Measurements from ENCODE around the gene TBC1D2. TPM values are rescaled to one million over a fixed set of nuclear protein-coding genes. Genes with fewer than 3 reads are reported as not detected.

Gene TBC1D2
- polyA plus RNA-seq, 4 donors = 12.2 to 42.0 (median 28.0) TPM

- H3K27ac ChIP-seq (ENCODE audit: low read depth in 1 of 3, low read length in 2 of 3) = peak overlapping the region in 2 of 3 donors; percentile 50 to 68
- no peak for DNase-seq
- WGBS, 3 donors = 66 to 71% (median 68%) methylated on average over 16 of the region's 16 CpGs
Measured at GRCh38 chr9:98171176-98171925, 84.1 kb downstream of the TBC1D2 start.

GRCh38 chr9:98168941-98169488 is 86.4 kb downstream of the TBC1D2 start:
- no peak for FAIRE-seq

More at GRCh38 chr9:98171176-98171925, 84.1 kb downstream of the TBC1D2 start:
- peaks cover 11 to 90% (median 32%) of the 10 kb centered on the region in 3 donors for H3K4me1 ChIP-seq (ENCODE audit: control insufficient read depth in 3 of 3, insufficient read depth in 2 of 3, low read depth in 1 of 3, low read length in 2 of 3)
- H3K4me3 ChIP-seq (ENCODE audit: low read depth in 1 of 3, low read length in 3 of 3) = no peak overlapping the region
- peaks cover 0 to 48% (median 0%) of the 10 kb centered on the region in 3 donors for H3K36me3 ChIP-seq (ENCODE audit: control insufficient read depth in 3 of 3, insufficient read depth in 2 of 3, low read depth in 1 of 3, low read length in 3 of 3)
- FAIRE-seq = no peak
- H3K27me3 ChIP-seq (ENCODE audit: control insufficient read depth in 3 of 3, insufficient read depth in 3 of 3, low read length in 3 of 3) = no peaks in the 10 kb centered on the region
- H3K9me3 ChIP-seq (ENCODE audit: control insufficient read depth in 2 of 2, insufficient read depth in 1 of 2, low read depth in 1 of 2, low read length in 1 of 2) = no peaks in the 10 kb centered on the region

GRCh38 chr9:98168153-98168780 is 87.2 kb downstream of the TBC1D2 start:
- Histone ChIP-seq H3K27me3 (ENCODE audit: control insufficient read depth in 3 of 3, insufficient read depth in 3 of 3, low read length in 3 of 3) (no peaks in the 10 kb centered on the region), H3K9me3 (ENCODE audit: control insufficient read depth in 2 of 2, insufficient read depth in 1 of 2, low read depth in 1 of 2, low read length in 1 of 2) (no peaks in the 10 kb centered on the region), H3K36me3 (ENCODE audit: control insufficient read depth in 3 of 3, insufficient read depth in 2 of 3, low read depth in 1 of 3, low read length in 3 of 3) (peaks cover 0 to 42% (median 0%) of the 10 kb centered on the region in 3 donors), H3K4me1 (ENCODE audit: control insufficient read depth in 3 of 3, insufficient read depth in 2 of 3, low read depth in 1 of 3, low read length in 2 of 3) (peaks cover 13 to 87% (median 19%) of the 10 kb centered on the region in 3 donors), H3K27ac (ENCODE audit: low read depth in 1 of 3, low read length in 2 of 3) (peak overlapping the region; percentile 68 to 86 (median 80)), H3K4me3 (ENCODE audit: low read depth in 1 of 3, low read length in 3 of 3) (no peak overlapping the region)
- FAIRE-seq (no peak), DNase-seq (peak in 1 of 2 donors; percentile 56)
- 50 to 69% (median 67%) methylated on average over 3 of the region's 3 CpGs for WGBS, 3 donors

More at GRCh38 chr9:98168941-98169488, 86.4 kb downstream of the TBC1D2 start:
- Histone ChIP-seq H3K4me1 (ENCODE audit: control insufficient read depth in 3 of 3, insufficient read depth in 2 of 3, low read depth in 1 of 3, low read length in 2 of 3) (peaks cover 15 to 86% (median 19%) of the 10 kb centered on the region in 3 donors), H3K9me3 (ENCODE audit: control insufficient read depth in 2 of 2, insufficient read depth in 1 of 2, low read depth in 1 of 2, low read length in 1 of 2) (no peaks in the 10 kb centered on the region), H3K36me3 (ENCODE audit: control insufficient read depth in 3 of 3, insufficient read depth in 2 of 3, low read depth in 1 of 3, low read length in 3 of 3) (peaks cover 0 to 45% (median 0%) of the 10 kb centered on the region in 3 donors), H3K4me3 (ENCODE audit: low read depth in 1 of 3, low read length in 3 of 3) (no peak overlapping the region), H3K27me3 (ENCODE audit: control insufficient read depth in 3 of 3, insufficient read depth in 3 of 3, low read length in 3 of 3) (no peaks in the 10 kb centered on the region), H3K27ac (ENCODE audit: low read depth in 1 of 3, low read length in 2 of 3) (peak overlapping the region; percentile 68 to 92 (median 86))
- DNase-seq = peak; percentile 79 to 88
- 13 to 29% (median 18%) methylated on average over 15 of the region's 15 CpGs for WGBS, 3 donors

GRCh38 chr9:98164912-98165311 is 90.5 kb downstream of the TBC1D2 start:
- Histone ChIP-seq H3K4me3 (ENCODE audit: low read depth in 1 of 3, low read length in 3 of 3) (no peak overlapping the region), H3K4me1 (ENCODE audit: control insufficient read depth in 3 of 3, insufficient read depth in 2 of 3, low read depth in 1 of 3, low read length in 2 of 3) (peaks cover 9 to 81% (median 15%) of the 10 kb centered on the region in 3 donors), H3K36me3 (ENCODE audit: control insufficient read depth in 3 of 3, insufficient read depth in 2 of 3, low read depth in 1 of 3, low read length in 3 of 3) (peaks cover 0 to 40% (median 0%) of the 10 kb centered on the region in 3 donors), H3K9me3 (ENCODE audit: control insufficient read depth in 2 of 2, insufficient read depth in 1 of 2, low read depth in 1 of 2, low read length in 1 of 2) (no peaks in the 10 kb centered on the region), H3K27me3 (ENCODE audit: control insufficient read depth in 3 of 3, insufficient read depth in 3 of 3, low read length in 3 of 3) (no peaks in the 10 kb centered on the region), H3K27ac (ENCODE audit: low read depth in 1 of 3, low read length in 2 of 3) (peak overlapping the region; percentile 73 to 86 (median 76))
- DNase-seq = no peak
- no peak for FAIRE-seq
- 79 to 81% (median 79%) methylated on average over 7 of the region's 7 CpGs for WGBS, 3 donors

GRCh38 chr9:98162613-98163012 is 92.8 kb downstream of the TBC1D2 start:
- Histone ChIP-seq H3K9me3 (ENCODE audit: control insufficient read depth in 2 of 2, insufficient read depth in 1 of 2, low read depth in 1 of 2, low read length in 1 of 2) (no peaks in the 10 kb centered on the region), H3K36me3 (ENCODE audit: control insufficient read depth in 3 of 3, insufficient read depth in 2 of 3, low read depth in 1 of 3, low read length in 3 of 3) (peaks cover 0 to 51% (median under 1%) of the 10 kb centered on the region in 3 donors), H3K4me1 (ENCODE audit: control insufficient read depth in 3 of 3, insufficient read depth in 2 of 3, low read depth in 1 of 3, low read length in 2 of 3) (peaks cover 5 to 64% (median 11%) of the 10 kb centered on the region in 3 donors), H3K4me3 (ENCODE audit: low read depth in 1 of 3, low read length in 3 of 3) (no peak overlapping the region), H3K27ac (ENCODE audit: low read depth in 1 of 3, low read length in 2 of 3) (peak overlapping the region in 2 of 3 donors; percentile 54 to 86), H3K27me3 (ENCODE audit: control insufficient read depth in 3 of 3, insufficient read depth in 3 of 3, low read length in 3 of 3) (no peaks in the 10 kb centered on the region)
- DNase-seq = no peak
- 86 to 90% (median 89%) methylated on average over 12 of the region's 12 CpGs for WGBS, 3 donors
- no peak for FAIRE-seq

GRCh38 chr9:98161851-98162250 is 93.6 kb downstream of the TBC1D2 start:
- FAIRE-seq (no peak), DNase-seq (no peak)
- peaks cover 5 to 57% (median 11%) of the 10 kb centered on the region in 3 donors for H3K4me1 ChIP-seq (ENCODE audit: control insufficient read depth in 3 of 3, insufficient read depth in 2 of 3, low read depth in 1 of 3, low read length in 2 of 3)
- no peaks in the 10 kb centered on the region for H3K27me3 ChIP-seq (ENCODE audit: control insufficient read depth in 3 of 3, insufficient read depth in 3 of 3, low read length in 3 of 3)
- H3K36me3 ChIP-seq (ENCODE audit: control insufficient read depth in 3 of 3, insufficient read depth in 2 of 3, low read depth in 1 of 3, low read length in 3 of 3) = peaks cover 0 to 56% (median 4%) of the 10 kb centered on the region in 3 donors
- no peaks in the 10 kb centered on the region for H3K9me3 ChIP-seq (ENCODE audit: control insufficient read depth in 2 of 2, insufficient read depth in 1 of 2, low read depth in 1 of 2, low read length in 1 of 2)
- H3K4me3 ChIP-seq (ENCODE audit: low read depth in 1 of 3, low read length in 3 of 3) = no peak overlapping the region
- 83 to 93% (median 84%) methylated on average over 4 of the region's 4 CpGs for WGBS, 3 donors
- H3K27ac ChIP-seq (ENCODE audit: low read depth in 1 of 3, low read length in 2 of 3) = no peak overlapping the region

- no peak for FAIRE-seq
- Histone ChIP-seq H3K4me3 (ENCODE audit: low read depth in 1 of 3, low read length in 3 of 3) (no peak overlapping the region), H3K27ac (ENCODE audit: low read depth in 1 of 3, low read length in 2 of 3) (peak overlapping the region in 1 of 3 donors; percentile 9), H3K9me3 (ENCODE audit: control insufficient read depth in 2 of 2, insufficient read depth in 1 of 2, low read depth in 1 of 2, low read length in 1 of 2) (no peaks in the 10 kb centered on the region), H3K36me3 (ENCODE audit: control insufficient read depth in 3 of 3, insufficient read depth in 2 of 3, low read depth in 1 of 3, low read length in 3 of 3) (peaks cover 3 to 58% (median 6%) of the 10 kb centered on the region in 3 donors), H3K27me3 (ENCODE audit: control insufficient read depth in 3 of 3, insufficient read depth in 3 of 3, low read length in 3 of 3) (no peaks in the 10 kb centered on the region), H3K4me1 (ENCODE audit: control insufficient read depth in 3 of 3, insufficient read depth in 2 of 3, low read depth in 1 of 3, low read length in 2 of 3) (peaks cover 5 to 43% (median 11%) of the 10 kb centered on the region in 3 donors)
- no peak for DNase-seq
- WGBS, 3 donors = 71 to 91% (median 74%) methylated on average over 6 of the region's 6 CpGs
Measured at GRCh38 chr9:98159790-98160189, 95.7 kb downstream of the TBC1D2 start.

- Histone ChIP-seq H3K27ac (ENCODE audit: low read depth in 1 of 3, low read length in 2 of 3) (peak overlapping the region in 1 of 3 donors; percentile 9), H3K27me3 (ENCODE audit: control insufficient read depth in 3 of 3, insufficient read depth in 3 of 3, low read length in 3 of 3) (no peaks in the 10 kb centered on the region), H3K4me3 (ENCODE audit: low read depth in 1 of 3, low read length in 3 of 3) (no peak overlapping the region), H3K9me3 (ENCODE audit: control insufficient read depth in 2 of 2, insufficient read depth in 1 of 2, low read depth in 1 of 2, low read length in 1 of 2) (no peaks in the 10 kb centered on the region), H3K4me1 (ENCODE audit: control insufficient read depth in 3 of 3, insufficient read depth in 2 of 3, low read depth in 1 of 3, low read length in 2 of 3) (peaks cover 3 to 38% (median 11%) of the 10 kb centered on the region in 3 donors), H3K36me3 (ENCODE audit: control insufficient read depth in 3 of 3, insufficient read depth in 2 of 3, low read depth in 1 of 3, low read length in 3 of 3) (peaks cover 3 to 56% (median 8%) of the 10 kb centered on the region in 3 donors)
- FAIRE-seq (no peak), DNase-seq (no peak)
- WGBS, 3 donors = 85 to 87% (median 86%) methylated on average over 5 of the region's 5 CpGs
Measured at GRCh38 chr9:98159301-98159700, 96.1 kb downstream of the TBC1D2 start.
